Measurements from ENCODE around the gene PIP4K2A.

DNA sequence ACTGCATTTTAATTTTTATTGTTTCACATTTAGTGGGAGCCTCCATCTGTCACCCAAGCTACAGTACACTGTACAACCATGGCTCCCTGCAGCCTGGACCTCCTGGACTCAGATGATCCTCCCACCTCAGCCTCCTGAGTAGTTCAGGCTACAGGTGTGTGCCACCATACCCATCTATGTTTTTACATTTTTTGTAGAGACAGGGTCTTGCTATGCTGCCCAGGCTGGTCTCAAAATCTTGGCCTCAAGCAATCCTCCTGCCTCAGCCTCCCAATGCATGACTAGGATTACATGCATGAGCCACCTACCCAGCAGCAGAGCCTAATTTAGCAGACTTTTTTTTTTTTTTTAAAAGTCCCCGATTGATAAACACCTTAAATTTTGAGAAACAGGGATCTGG lies 5.6 kb downstream of the PIP4K2A start:
- TF ChIP-seq, protein P1, sequence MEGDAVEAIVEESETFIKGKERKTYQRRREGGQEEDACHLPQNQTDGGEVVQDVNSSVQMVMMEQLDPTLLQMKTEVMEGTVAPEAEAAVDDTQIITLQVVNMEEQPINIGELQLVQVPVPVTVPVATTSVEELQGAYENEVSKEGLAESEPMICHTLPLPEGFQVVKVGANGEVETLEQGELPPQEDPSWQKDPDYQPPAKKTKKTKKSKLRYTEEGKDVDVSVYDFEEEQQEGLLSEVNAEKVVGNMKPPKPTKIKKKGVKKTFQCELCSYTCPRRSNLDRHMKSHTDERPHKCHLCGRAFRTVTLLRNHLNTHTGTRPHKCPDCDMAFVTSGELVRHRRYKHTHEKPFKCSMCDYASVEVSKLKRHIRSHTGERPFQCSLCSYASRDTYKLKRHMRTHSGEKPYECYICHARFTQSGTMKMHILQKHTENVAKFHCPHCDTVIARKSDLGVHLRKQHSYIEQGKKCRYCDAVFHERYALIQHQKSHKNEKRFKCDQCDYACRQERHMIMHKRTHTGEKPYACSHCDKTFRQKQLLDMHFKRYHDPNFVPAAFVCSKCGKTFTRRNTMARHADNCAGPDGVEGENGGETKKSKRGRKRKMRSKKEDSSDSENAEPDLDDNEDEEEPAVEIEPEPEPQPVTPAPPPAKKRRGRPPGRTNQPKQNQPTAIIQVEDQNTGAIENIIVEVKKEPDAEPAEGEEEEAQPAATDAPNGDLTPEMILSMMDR (conservative IDR thresholded peaks at IDR 0.05; ENCODE audit: low read depth in 2 of 2), result no peak
- TF ChIP-seq CREB1 (CRISPR knock-in tag; IDR thresholded peaks at IDR 0.05; ENCODE audit: low read depth) (no peak), POLR2AphosphoS5 (IDR thresholded peaks at IDR 0.05; ENCODE audit: low read depth) (no peak), REST (IDR thresholded peaks at IDR 0.05; ENCODE audit: unreplicated experiment) (no peak), EZH2 (IDR thresholded peaks at IDR 0.05; ENCODE audit: low read depth, unreplicated experiment) (no peak), EZH2phosphoT487 (IDR thresholded peaks at IDR 0.05; ENCODE audit: unreplicated experiment) (no peak), ZNF331 (CRISPR knock-in tag; IDR thresholded peaks at IDR 0.05; ENCODE audit: low read depth) (no peak), ZNF114 (CRISPR knock-in tag; IDR thresholded peaks at IDR 0.05) (no peak), STAT1 (IDR thresholded peaks at IDR 0.05; ENCODE audit: unreplicated experiment) (no peak), NANOG (IDR thresholded peaks at IDR 0.05; ENCODE audit: borderline replicate concordance) (no peak), JUNB (IDR thresholded peaks at IDR 0.05; ENCODE audit: unreplicated experiment) (no peak)
- TF ChIP-seq, protein P2, sequence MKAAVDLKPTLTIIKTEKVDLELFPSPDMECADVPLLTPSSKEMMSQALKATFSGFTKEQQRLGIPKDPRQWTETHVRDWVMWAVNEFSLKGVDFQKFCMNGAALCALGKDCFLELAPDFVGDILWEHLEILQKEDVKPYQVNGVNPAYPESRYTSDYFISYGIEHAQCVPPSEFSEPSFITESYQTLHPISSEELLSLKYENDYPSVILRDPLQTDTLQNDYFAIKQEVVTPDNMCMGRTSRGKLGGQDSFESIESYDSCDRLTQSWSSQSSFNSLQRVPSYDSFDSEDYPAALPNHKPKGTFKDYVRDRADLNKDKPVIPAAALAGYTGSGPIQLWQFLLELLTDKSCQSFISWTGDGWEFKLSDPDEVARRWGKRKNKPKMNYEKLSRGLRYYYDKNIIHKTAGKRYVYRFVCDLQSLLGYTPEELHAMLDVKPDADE (IDR thresholded peaks at IDR 0.05), result no peak
